Adipose tissue (tissue), 3 donors: ENCODE results near the gene RNASET2. TPM values are rescaled to one million over a fixed set of nuclear protein-coding genes. Genes with fewer than 3 reads are reported as not detected.

Source experiments
- H3K27ac ChIP-seq: one replicate; pipeline ENCODE4 v1.5.1; 2013; ENCODE audit warnings: low read depth, low read length
- WGBS, 3 donors: extraction: QIAGEN DNeasy Blood & Tissue Kit; methylation state at CpG; one replicate each; pipeline ENCODE4 v1.1.7; 2013; 5-methylcytosine and 5-hydroxymethylcytosine counted together
- polyA plus RNA-seq, 3 donors: library from polyadenylated mRNA; stranded (reverse); fragments of 200-250 nt; gene quantifications; one replicate each; pipeline ENCODE4 v1.2.3, GENCODE V29; 2013
- donor health status: healthy with polysubstance abuse.
- donor health status: Bipolar disorder and iron deficiency.
- donor health status: healthy.

RNASET2 gene
- 10 to 100 TPM; 20.5 to 36.9 (median 34.4) TPM for polyA plus RNA-seq

- no peak within 1 kb of the TSS for H3K27ac ChIP-seq
- 0 to 1% (median 0%) methylated on average over 52 to 71 of the region's 71 CpGs for WGBS, 3 donors
Measured at GRCh38 chr6:166956444-166957086, at the start of gene RNASET2. Gene RNASET2, minus strand, starts transcription at chr6:166956550. Its CDS starts 368 bp downstream, at chr6:166956182.

- 56 to 67% (median 65%) methylated on average over 12 of the region's 12 CpGs for WGBS, 3 donors
- no peak overlapping the region for H3K27ac ChIP-seq
Measured at GRCh38 chr6:167005350-167006159, 49.2 kb upstream of the RNASET2 start.

GRCh38 chr6:167000759-167001158 lies 44.4 kb upstream of the RNASET2 start:
- 75 to 92% (median 85%) methylated on average over 2 of the region's 2 CpGs for WGBS, 3 donors
- H3K27ac ChIP-seq = no peak overlapping the region

GRCh38 chr6:166999884-167000253 lies 43.5 kb upstream of the RNASET2 start:
- no peak overlapping the region for H3K27ac ChIP-seq
- 1 to 4% (median 2%) methylated on average over 10 of the region's 10 CpGs for WGBS, 3 donors

DNA sequence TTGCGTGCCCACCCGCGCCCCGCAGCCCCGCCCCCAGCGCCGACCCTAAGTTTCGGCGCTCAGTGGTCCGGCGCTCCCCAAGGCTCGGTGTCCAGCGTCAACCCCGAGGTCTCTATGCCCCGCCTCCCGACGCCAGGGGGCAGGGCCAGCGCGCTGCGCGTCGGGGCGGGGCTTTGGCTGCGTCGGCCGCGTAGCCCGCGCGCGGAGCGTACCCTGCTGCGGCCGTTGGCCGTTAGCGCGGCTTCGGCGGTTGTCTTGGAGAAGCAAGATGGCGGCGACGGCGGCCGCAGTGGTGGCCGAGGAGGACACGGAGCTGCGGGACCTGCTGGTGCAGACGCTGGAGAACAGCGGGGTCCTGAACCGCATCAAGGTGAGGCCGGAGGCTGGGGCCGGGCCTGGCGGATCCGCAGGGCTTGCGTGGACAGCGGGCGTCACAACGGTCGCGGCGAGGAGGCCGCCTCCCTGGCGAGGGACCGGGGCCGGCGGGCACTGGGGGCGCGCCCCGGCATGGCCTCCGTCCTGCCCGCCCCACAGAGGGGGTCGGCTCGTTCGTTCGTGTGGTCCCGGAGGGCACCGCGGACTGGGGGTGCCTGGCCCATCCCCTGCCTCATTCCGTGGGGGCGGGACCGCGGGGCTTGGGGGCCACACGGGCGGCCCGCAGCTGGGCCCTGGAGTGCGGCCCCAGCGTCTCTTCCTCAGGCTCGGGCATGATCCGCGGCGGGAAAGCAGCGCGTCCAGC lies 43.0 kb upstream of the RNASET2 start, which contains the start of gene CEP43:
Gene CEP43 (plus strand): TSS at position 253 of the 739 bp plus-strand sequence. CDS start 16 bp downstream, at position 269.
- no peak within 1 kb of the TSS for H3K27ac ChIP-seq
- 0 to 1% (median 0%) methylated on average over 86 to 93 of the region's 93 CpGs for WGBS, 3 donors

GRCh38 chr6:166998256-166999144 lies 42.1 kb upstream of the RNASET2 start:
- H3K27ac ChIP-seq = no peak overlapping the region
- WGBS, 3 donors = 0% methylated on average over 77 to 96 of the region's 96 CpGs

GRCh38 chr6:166997768-166998255 lies 41.5 kb upstream of the RNASET2 start:
- H3K27ac ChIP-seq = no peak overlapping the region
- 3 to 5% (median 5%) methylated on average over 36 to 38 of the region's 38 CpGs for WGBS, 3 donors

GRCh38 chr6:166997348-166997747 lies 41.0 kb upstream of the RNASET2 start:
- 73 to 92% (median 84%) methylated on average over 3 of the region's 3 CpGs for WGBS, 3 donors
- H3K27ac ChIP-seq = no peak overlapping the region

- H3K27ac ChIP-seq = no peak overlapping the region
- WGBS, 3 donors = 75 to 87% (median 80%) methylated on average over 7 of the region's 7 CpGs
Measured at GRCh38 chr6:166996406-166996805, 40.1 kb upstream of the RNASET2 start.

- WGBS, 3 donors = 43 to 62% (median 60%) methylated on average over 8 to 10 of the region's 10 CpGs
- no peak overlapping the region for H3K27ac ChIP-seq
Measured at GRCh38 chr6:166989427-166990032, 33.2 kb upstream of the RNASET2 start.

DNA sequence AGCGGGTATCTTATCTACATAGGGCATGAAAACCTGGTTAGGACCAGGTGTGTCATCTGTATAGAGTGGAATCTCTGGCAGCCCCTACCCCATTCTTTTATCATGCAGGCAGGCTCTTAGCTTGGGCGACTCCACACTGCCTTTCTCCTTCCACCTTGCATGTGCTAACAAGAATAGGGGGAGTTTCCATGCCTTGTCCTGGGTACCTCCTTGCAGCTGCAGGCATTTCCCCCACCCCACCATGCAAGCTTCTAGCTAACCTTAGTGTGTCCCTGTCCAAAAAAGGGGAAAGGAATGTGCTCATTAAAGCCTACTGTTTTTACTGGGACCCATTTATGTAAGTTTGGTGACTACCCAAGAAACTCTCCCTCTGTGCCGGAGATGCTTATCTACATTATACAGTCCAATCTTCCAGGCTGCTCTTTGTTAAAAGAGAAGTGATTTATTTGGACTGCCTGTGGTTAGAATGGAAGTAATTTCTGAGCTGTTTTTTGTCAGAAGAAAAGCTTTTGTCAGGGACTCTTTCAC lies 32.4 kb upstream of the RNASET2 start:
- no peak overlapping the region for H3K27ac ChIP-seq
- 69 to 92% (median 82%) methylated on average over 3 of the region's 3 CpGs for WGBS, 3 donors

- H3K27ac ChIP-seq = no peak overlapping the region
- 81 to 88% (median 81%) methylated on average over 3 of the region's 3 CpGs for WGBS, 3 donors
Measured at GRCh38 chr6:166987930-166988329, 31.6 kb upstream of the RNASET2 start.

GRCh38 chr6:166987448-166987847 lies 31.1 kb upstream of the RNASET2 start:
- WGBS, 3 donors = 55 to 80% (median 59%) methylated on average over 6 of the region's 6 CpGs
- H3K27ac ChIP-seq = no peak overlapping the region

- 97 to 99% (median 97%) methylated on average over 3 of the region's 3 CpGs for WGBS, 3 donors
- H3K27ac ChIP-seq = no peak overlapping the region
Measured at GRCh38 chr6:166980738-166981137, 24.4 kb upstream of the RNASET2 start.

DNA sequence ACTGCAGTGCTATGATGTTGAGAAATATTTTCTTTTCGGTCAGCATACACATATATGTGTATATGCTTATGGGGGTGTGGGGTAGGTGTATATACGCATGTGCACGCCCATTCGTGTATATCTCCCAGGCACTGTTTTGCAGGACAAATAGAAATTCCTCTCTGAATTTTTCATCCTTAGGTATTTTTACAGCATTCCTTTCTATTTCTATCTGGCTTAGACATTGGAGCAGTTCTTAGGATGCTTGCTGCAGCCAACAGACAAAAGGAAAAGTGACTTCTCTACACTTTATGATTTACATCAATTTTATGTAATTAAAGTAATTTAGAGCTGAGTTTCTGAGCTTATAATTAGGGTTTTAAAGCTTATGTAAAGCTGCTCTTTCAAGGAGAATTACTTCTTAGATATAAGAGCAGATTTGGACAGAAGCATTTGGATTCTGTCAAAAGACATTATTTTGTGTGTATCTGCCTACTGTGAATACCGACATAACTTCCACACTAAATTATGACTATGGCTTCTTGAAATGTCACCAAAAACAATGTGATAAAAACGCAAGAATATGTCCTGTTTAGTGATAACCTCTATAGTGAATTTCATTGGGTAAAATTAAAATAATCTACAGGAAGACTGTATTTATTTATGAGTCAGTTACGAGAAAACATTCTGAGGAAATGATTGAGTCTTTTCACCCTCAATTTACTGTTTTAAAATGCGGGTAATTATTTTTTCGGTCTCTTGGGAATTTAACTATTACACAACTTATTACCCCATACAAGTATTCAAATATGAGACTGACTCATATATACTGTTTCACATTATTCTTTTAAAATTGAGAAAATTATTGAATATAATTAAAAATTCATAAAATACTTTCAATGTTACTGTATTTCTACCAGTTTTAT lies 21.5 kb upstream of the RNASET2 start:
- 86 to 88% (median 87%) methylated on average over 9 of the region's 9 CpGs for WGBS, 3 donors
- no peak overlapping the region for H3K27ac ChIP-seq

- WGBS, 3 donors = 77 to 97% (median 80%) methylated on average over 2 of the region's 2 CpGs
- H3K27ac ChIP-seq = no peak overlapping the region
Measured at GRCh38 chr6:166976636-166977035, 20.3 kb upstream of the RNASET2 start.
